ENCODE results near the gene NBEA.

DNA sequence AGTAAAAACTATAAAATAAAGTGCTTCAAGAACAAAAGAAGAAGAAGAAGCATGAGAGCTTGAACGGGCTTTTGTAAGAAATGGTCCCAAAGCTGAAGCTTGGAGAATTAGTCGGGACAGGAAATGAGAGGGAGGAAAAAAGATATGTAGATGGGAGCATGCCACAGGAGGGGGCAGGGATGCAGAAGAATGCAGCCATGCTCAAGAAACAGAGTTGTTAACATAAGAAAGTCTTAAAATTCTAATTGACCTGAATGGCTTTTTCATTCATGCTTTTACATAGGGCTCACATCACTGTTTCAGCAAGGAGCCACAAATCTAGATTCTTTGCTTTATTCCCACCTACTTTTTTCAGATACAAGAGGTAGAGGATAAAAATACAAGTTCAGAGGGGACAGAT is 27.7 kb upstream of the NBEA start:
- TF ChIP-seq, protein P1, sequence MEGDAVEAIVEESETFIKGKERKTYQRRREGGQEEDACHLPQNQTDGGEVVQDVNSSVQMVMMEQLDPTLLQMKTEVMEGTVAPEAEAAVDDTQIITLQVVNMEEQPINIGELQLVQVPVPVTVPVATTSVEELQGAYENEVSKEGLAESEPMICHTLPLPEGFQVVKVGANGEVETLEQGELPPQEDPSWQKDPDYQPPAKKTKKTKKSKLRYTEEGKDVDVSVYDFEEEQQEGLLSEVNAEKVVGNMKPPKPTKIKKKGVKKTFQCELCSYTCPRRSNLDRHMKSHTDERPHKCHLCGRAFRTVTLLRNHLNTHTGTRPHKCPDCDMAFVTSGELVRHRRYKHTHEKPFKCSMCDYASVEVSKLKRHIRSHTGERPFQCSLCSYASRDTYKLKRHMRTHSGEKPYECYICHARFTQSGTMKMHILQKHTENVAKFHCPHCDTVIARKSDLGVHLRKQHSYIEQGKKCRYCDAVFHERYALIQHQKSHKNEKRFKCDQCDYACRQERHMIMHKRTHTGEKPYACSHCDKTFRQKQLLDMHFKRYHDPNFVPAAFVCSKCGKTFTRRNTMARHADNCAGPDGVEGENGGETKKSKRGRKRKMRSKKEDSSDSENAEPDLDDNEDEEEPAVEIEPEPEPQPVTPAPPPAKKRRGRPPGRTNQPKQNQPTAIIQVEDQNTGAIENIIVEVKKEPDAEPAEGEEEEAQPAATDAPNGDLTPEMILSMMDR (IDR thresholded peaks at IDR 0.05) = no peak
- TF ChIP-seq POLR2A (IDR thresholded peaks at IDR 0.05) = no peak
